Liver (tissue), 9 donors: ENCODE results near the gene MTRR. TPM values are rescaled to one million over a fixed set of nuclear protein-coding genes. Genes with fewer than 3 reads are reported as not detected.
A peak's percentile ranks its signal among the peaks of the same experiment; 100 is the strongest.

Source experiments
- DNase-seq: peaks from one replicate; pipeline ENCODE4 v3.0.0-alpha.2; 2017; ENCODE audit warnings: low spot score
- H3K27ac ChIP-seq, 2 donors: one replicate each; pipeline ENCODE4 v1.7.0; 2013; ENCODE audit warnings: inconsistent platforms in 2 of 2, low read length in 2 of 2, control low read depth in 1 of 2, low read depth in 1 of 2, mild to moderate bottlenecking in 1 of 2
- H3K27me3 ChIP-seq, 4 donors: one replicate each; pipeline versions ENCODE4 v1.6.1 to v1.7.0; 2013; ENCODE audit warnings: low read length in 3 of 4, inconsistent platforms in 1 of 4, mild to moderate bottlenecking in 1 of 4, moderate library complexity in 1 of 4; ENCODE audit not compliant: control insufficient read depth in 4 of 4, insufficient read depth in 4 of 4
- H3K36me3 ChIP-seq, 4 donors: one replicate each; pipeline versions ENCODE4 v1.6.1 to v1.7.0; 2013; ENCODE audit warnings: low read length in 3 of 4, mild to moderate bottlenecking in 3 of 4, low read depth in 1 of 4, moderate library complexity in 1 of 4; ENCODE audit not compliant: control insufficient read depth in 4 of 4, insufficient read depth in 3 of 4
- H3K4me1 ChIP-seq, 4 donors: one replicate each; pipeline versions ENCODE4 v1.6.1 to v1.7.0; 2013; ENCODE audit warnings: low read length in 3 of 4, mild to moderate bottlenecking in 3 of 4, moderate library complexity in 1 of 4; ENCODE audit not compliant: control insufficient read depth in 4 of 4, insufficient read depth in 4 of 4
- H3K4me3 ChIP-seq, 3 donors: one replicate each; pipeline versions ENCODE4 v1.6.1 to v1.7.0; 2013; ENCODE audit warnings: low read length in 3 of 3, control low read depth in 1 of 3, low read depth in 1 of 3, mild to moderate bottlenecking in 1 of 3
- H3K9ac ChIP-seq, 2 donors: one replicate each; pipeline ENCODE4 v1.7.0; 2013; ENCODE audit warnings: low read length in 2 of 2, mild to moderate bottlenecking in 2 of 2, moderate library complexity in 2 of 2, control low read depth in 1 of 2, low read depth in 1 of 2
- H3K9me3 ChIP-seq, 4 donors: one replicate each; pipeline versions ENCODE4 v1.6.1 to v1.7.0; 2013; ENCODE audit warnings: low read length in 3 of 4; ENCODE audit not compliant: control insufficient read depth in 4 of 4
- CTCF ChIP-seq: fragments of 150-350 bp; IDR thresholded peaks from 2 replicates; pipeline ENCODE4 v1.5.1; 2017; ENCODE audit warnings: improper control_type of control experiment, low read depth, low read length; ENCODE audit not compliant: missing input control
- EGR1 ChIP-seq, 2 donors: IDR thresholded peaks; 2 replicates each; pipeline ENCODE4 v1.6.1; 2016 to 2018; ENCODE audit warnings: antibody characterized with exemption in 2 of 2, low read depth in 2 of 2
- FOXA1 ChIP-seq: IDR thresholded peaks from 2 replicates; pipeline ENCODE4 v1.6.1; 2016; ENCODE audit warnings: antibody characterized with exemption
- FOXA2 ChIP-seq: IDR thresholded peaks from 2 replicates; pipeline ENCODE4 v1.6.1; 2016; ENCODE audit warnings: antibody characterized with exemption
- GABPA ChIP-seq, 2 donors: IDR thresholded peaks in 1 of 2; conservative IDR thresholded peaks in 1 of 2; 2 replicates each; pipeline ENCODE4 v1.6.1; 2016; ENCODE audit warnings: antibody characterized with exemption in 2 of 2, mild to moderate bottlenecking in 1 of 2, moderate library complexity in 1 of 2
- HNF4A ChIP-seq, 2 donors: conservative IDR thresholded peaks; 2 replicates each; pipeline ENCODE4 v1.6.1; 2016; ENCODE audit warnings: antibody characterized with exemption in 2 of 2, mild to moderate bottlenecking in 2 of 2
- HNF4G ChIP-seq: IDR thresholded peaks from 2 replicates; pipeline ENCODE4 v1.6.1; 2016; ENCODE audit warnings: antibody characterized with exemption
- JUND ChIP-seq, 2 donors: IDR thresholded peaks; 2 replicates each; pipeline ENCODE4 v1.6.1; 2016; ENCODE audit warnings: antibody characterized with exemption in 2 of 2
- RAD21 ChIP-seq, 2 donors: IDR thresholded peaks; 2 replicates each; pipeline ENCODE4 v1.6.1; 2016; ENCODE audit warnings: antibody characterized with exemption in 2 of 2, mild to moderate bottlenecking in 2 of 2
- RXRA ChIP-seq, 2 donors: IDR thresholded peaks; 2 replicates each; pipeline ENCODE4 v1.6.1; 2017 to 2018; ENCODE audit warnings: antibody characterized with exemption in 2 of 2, mild to moderate bottlenecking in 1 of 2
- SP1 ChIP-seq: IDR thresholded peaks from 2 replicates; pipeline ENCODE4 v1.6.1; 2018; ENCODE audit warnings: antibody characterized with exemption, mild to moderate bottlenecking
- YY1 ChIP-seq: IDR thresholded peaks from 2 replicates; pipeline ENCODE4 v1.6.1; 2016; ENCODE audit warnings: antibody characterized with exemption, mild to moderate bottlenecking
- WGBS: extraction: QIAGEN DNeasy Blood & Tissue Kit; methylation state at CpG from one replicate; pipeline ENCODE4 v1.1.7; 2013; 5-methylcytosine and 5-hydroxymethylcytosine counted together
- polyA plus RNA-seq, 2 donors: library from polyadenylated mRNA; stranded (reverse) in 1 of 2; unstranded in 1 of 2; fragments of 200-250 nt in 1 of 2; fragments of >200 nt in 1 of 2; fragmentation: Nextera tagmentation in 1 of 2; extraction: Ambion mirVana in 1 of 2; gene quantifications; one replicate each; pipeline versions ENCODE4 v1.2.1 to v1.2.3, GENCODE V29; 2013 to 2015
- total RNA-seq, 2 donors: library from RNA; depleted of rRNA; stranded (reverse); fragments of >200 nt; gene quantifications; one replicate each; pipeline ENCODE4 v1.2.3, GENCODE V29; 2014
- TF ChIP-seq, protein P1 (sequence below): IDR thresholded peaks from 2 replicates; pipeline ENCODE4 v1.6.1; 2016; ENCODE audit warnings: antibody characterized with exemption
- TF ChIP-seq, protein P2 (sequence below): IDR thresholded peaks from 2 replicates; pipeline ENCODE4 v1.6.1; 2016; ENCODE audit warnings: antibody characterized with exemption, mild to moderate bottlenecking
- TF ChIP-seq, protein P3 (sequence below): IDR thresholded peaks from 2 replicates; pipeline ENCODE4 v1.6.1; 2016; ENCODE audit warnings: antibody characterized with exemption
- TF ChIP-seq, protein P4 (sequence below): IDR thresholded peaks from 2 replicates; pipeline ENCODE4 v1.6.1; 2016; ENCODE audit warnings: antibody characterized with exemption
- donor health status: healthy.
- donor health status: healthy.
- donor health status: healthy.
- donor health status: healthy.
- donor health status: healthy.

The MTRR gene
- total RNA-seq: 10 to 100 TPM; 16.2 to 49.7 TPM
- 10 to 100 TPM; 17.8 to 18.1 TPM for polyA plus RNA-seq

DNA sequence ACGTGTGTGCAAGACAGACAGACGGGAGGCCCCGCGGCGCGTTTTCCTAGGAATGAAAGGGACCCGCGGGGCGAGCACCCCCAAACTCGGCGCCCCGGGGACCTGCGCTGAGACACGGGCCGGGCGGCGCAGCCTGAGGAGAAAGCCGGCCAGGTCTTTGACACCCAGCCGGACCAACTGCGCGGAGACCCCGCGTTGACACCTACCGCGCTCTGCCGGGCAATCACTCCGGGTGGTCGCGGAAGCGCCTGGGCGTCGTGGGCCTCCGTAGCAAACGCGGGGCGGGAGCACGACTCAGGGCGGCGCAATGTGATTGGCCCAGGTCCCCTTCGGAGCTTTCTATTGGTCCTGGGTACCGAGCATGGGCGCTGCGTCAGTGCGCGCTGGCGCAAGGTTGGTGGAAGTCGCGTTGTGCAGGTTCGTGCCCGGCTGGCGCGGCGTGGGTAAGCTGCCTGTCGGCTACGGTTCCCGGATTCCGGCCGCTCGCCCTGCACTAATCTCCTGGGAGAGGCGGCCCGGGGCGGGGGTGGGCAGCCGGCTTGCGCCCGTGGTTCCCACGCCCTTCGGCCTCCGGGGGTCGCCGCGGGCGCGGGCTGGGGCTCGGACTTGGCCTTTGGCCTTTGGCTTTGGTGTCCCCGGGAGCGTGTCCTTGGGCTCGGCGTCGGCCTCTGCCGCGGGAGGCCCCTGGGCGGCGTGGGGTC, at the start of gene MTRR, which contains the start of gene FASTKD3:
Gene MTRR, plus strand, starts transcription at position 376 of the 701 bp plus-strand sequence. CDS start 1,647 bp downstream, outside the sequence.
Gene FASTKD3, minus strand, starts transcription at position 259 of the 701 bp plus-strand sequence. CDS start 948 bp downstream, outside the sequence.
- peak; percentile 91 for DNase-seq
- TF ChIP-seq RAD21 (IDR thresholded peaks at IDR 0.05): no peak
- TF ChIP-seq, protein P1, sequence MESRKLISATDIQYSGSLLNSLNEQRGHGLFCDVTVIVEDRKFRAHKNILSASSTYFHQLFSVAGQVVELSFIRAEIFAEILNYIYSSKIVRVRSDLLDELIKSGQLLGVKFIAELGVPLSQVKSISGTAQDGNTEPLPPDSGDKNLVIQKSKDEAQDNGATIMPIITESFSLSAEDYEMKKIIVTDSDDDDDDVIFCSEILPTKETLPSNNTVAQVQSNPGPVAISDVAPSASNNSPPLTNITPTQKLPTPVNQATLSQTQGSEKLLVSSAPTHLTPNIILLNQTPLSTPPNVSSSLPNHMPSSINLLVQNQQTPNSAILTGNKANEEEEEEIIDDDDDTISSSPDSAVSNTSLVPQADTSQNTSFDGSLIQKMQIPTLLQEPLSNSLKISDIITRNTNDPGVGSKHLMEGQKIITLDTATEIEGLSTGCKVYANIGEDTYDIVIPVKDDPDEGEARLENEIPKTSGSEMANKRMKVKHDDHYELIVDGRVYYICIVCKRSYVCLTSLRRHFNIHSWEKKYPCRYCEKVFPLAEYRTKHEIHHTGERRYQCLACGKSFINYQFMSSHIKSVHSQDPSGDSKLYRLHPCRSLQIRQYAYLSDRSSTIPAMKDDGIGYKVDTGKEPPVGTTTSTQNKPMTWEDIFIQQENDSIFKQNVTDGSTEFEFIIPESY: peak; percentile 56
- TF ChIP-seq GABPA (IDR thresholded peaks at IDR 0.05 in 1 of 2, conservative IDR thresholded peaks at IDR 0.05 in 1 of 2): no peak
- peak; percentile 20 to 38 for TF ChIP-seq RXRA (IDR thresholded peaks at IDR 0.05)
- TF ChIP-seq, protein P2, sequence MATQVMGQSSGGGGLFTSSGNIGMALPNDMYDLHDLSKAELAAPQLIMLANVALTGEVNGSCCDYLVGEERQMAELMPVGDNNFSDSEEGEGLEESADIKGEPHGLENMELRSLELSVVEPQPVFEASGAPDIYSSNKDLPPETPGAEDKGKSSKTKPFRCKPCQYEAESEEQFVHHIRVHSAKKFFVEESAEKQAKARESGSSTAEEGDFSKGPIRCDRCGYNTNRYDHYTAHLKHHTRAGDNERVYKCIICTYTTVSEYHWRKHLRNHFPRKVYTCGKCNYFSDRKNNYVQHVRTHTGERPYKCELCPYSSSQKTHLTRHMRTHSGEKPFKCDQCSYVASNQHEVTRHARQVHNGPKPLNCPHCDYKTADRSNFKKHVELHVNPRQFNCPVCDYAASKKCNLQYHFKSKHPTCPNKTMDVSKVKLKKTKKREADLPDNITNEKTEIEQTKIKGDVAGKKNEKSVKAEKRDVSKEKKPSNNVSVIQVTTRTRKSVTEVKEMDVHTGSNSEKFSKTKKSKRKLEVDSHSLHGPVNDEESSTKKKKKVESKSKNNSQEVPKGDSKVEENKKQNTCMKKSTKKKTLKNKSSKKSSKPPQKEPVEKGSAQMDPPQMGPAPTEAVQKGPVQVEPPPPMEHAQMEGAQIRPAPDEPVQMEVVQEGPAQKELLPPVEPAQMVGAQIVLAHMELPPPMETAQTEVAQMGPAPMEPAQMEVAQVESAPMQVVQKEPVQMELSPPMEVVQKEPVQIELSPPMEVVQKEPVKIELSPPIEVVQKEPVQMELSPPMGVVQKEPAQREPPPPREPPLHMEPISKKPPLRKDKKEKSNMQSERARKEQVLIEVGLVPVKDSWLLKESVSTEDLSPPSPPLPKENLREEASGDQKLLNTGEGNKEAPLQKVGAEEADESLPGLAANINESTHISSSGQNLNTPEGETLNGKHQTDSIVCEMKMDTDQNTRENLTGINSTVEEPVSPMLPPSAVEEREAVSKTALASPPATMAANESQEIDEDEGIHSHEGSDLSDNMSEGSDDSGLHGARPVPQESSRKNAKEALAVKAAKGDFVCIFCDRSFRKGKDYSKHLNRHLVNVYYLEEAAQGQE: peak; percentile 41
- TF ChIP-seq, protein P3, sequence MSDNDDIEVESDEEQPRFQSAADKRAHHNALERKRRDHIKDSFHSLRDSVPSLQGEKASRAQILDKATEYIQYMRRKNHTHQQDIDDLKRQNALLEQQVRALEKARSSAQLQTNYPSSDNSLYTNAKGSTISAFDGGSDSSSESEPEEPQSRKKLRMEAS: peak; percentile 22
- peak; percentile 52 for TF ChIP-seq YY1
- peak; percentile 81 for TF ChIP-seq SP1
- Histone ChIP-seq H3K4me3 (peak within 1 kb of the TSS; percentile 50 to 90 (median 63)), H3K9me3 (no peaks in the 10 kb centered on the region), H3K27me3 (no peaks in the 10 kb centered on the region), H3K36me3 (peaks cover 0 to 8% (median 3%) of the 10 kb centered on the region in 4 donors), H3K9ac (peak within 1 kb of the TSS; percentile 52 to 71), H3K27ac (peak within 1 kb of the TSS; percentile 76 to 89), H3K4me1 (peaks cover 1 to 35% (median 21%) of the 10 kb centered on the region in 4 donors)
- WGBS: under 1% methylated on average over 83 of the region's 83 CpGs

- DNase-seq: no peak
- no peak overlapping the region for H3K27ac ChIP-seq
- H3K27me3 ChIP-seq: peaks cover 0 to 2% (median 1%) of the 10 kb centered on the region in 4 donors
- no peaks in the 10 kb centered on the region for H3K36me3 ChIP-seq
- WGBS: 65% methylated on average over 3 of the region's 3 CpGs
- no peaks in the 10 kb centered on the region for H3K9me3 ChIP-seq
- H3K9ac ChIP-seq: no peak overlapping the region
- H3K4me3 ChIP-seq: no peak overlapping the region
- no peaks in the 10 kb centered on the region for H3K4me1 ChIP-seq
- TF ChIP-seq JUND (IDR thresholded peaks at IDR 0.05) (no peak), EGR1 (IDR thresholded peaks at IDR 0.05; ENCODE audit: low read depth in 2 of 2) (no peak), FOXA1 (no peak), HNF4A (conservative IDR thresholded peaks at IDR 0.05) (no peak), GABPA (IDR thresholded peaks at IDR 0.05 in 1 of 2, conservative IDR thresholded peaks at IDR 0.05 in 1 of 2) (no peak), SP1 (no peak), RXRA (IDR thresholded peaks at IDR 0.05) (no peak), HNF4G (no peak), RAD21 (IDR thresholded peaks at IDR 0.05) (no peak), CTCF (no peak), FOXA2 (no peak)
- TF ChIP-seq, protein P4, sequence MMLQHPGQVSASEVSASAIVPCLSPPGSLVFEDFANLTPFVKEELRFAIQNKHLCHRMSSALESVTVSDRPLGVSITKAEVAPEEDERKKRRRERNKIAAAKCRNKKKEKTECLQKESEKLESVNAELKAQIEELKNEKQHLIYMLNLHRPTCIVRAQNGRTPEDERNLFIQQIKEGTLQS: no peak
- TF ChIP-seq, protein P2: no peak
- TF ChIP-seq, protein P1: no peak
Observed at GRCh38 chr5:7822449-7822848, 46.5 kb upstream of the MTRR start.
